ENCODE measurements around the gene JAZF1.
A peak's percentile ranks its signal among the peaks of the same experiment; 100 is the strongest.

The JAZF1 gene

GRCh38 chr7:28180364-28181147 is at the start of gene JAZF1:
Gene JAZF1, minus strand, starts transcription at chr7:28180795.
- DNase-seq = peak; percentile 59 to 65

DNA sequence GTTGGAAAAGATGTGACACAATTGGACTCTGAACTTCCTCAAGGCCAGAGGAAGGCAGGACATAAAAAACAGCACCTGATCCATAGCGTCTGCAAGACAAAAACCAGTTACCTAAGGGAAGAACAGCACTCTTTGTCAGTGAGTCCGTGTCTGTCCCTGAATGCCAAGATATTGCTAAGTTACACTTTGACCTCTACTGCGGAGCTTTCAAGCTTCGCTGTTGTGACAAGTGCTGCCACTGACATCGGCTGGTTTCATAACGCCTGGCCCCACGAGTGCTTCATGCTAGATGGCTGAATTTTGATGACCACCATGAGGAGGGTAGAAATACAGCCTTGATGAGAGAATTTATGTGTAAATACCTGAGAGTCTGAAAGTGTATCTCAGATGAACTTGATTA is 49.7 kb upstream of the JAZF1 start:
- no peak for DNase-seq

GRCh38 chr7:28228396-28228795 is 47.8 kb upstream of the JAZF1 start:
- no peak for DNase-seq

DNA sequence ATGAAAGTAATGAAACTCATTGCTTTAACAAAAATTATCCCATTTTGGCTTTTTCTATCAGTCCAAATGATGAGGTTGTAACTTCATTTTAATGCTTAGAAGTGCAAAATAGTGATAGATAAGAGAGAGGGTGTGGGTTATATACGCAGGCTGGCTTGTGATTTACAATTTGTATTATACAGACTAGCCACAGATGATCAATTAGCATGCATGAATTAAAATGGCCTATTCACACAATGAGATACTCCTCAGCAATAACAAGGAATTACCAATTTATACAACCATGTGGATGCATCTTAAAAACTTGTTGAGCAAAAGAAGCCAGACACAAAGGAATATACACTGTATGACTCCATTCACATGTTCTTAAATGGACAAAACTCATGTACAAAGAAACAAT is 45.4 kb upstream of the JAZF1 start:
- DNase-seq = no peak

- no peak for DNase-seq
These were observed 45.0 kb upstream of the JAZF1 start for GRCh38 chr7:28225576-28225975.

DNA sequence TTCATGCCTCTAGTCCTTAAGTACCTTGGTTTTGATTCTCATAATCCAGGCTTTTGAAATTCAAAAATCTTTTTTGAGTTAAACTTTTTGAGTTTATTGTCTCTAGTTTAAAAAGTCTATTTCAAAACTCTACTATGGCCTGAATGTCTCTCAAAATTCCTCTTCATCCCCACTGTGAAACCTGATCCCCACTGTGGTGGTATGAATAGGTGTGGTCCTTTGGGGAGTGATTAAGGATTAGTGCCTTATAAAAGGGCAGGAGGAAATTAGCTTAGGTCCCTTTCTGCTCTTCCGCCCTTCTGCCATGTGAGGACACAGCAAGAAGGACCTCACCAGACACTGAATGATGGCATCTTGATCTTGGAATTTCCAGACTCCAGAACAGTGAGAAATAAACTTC is 44.1 kb upstream of the JAZF1 start:
- no peak for DNase-seq

DNA sequence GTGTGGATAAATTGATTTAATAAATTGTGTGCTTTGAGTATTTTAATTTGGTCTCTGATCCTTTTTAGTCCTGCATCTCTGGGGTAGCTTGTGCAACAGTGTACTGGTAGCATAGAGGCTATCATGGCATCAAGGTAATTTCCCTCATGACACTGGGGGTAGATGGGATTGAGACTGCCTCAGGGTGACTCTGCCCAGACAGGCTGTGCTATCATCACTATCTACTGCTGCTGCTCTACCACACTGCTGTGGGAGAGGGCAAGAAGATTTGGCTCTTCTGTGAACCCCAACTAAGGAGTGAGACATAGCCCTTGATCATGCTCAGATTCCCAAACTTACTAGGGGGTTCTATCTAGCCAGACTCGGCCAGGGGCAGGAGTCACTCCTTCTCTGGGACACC is 43.6 kb upstream of the JAZF1 start:
- no peak for DNase-seq

GRCh38 chr7:28222636-28223035 is 42.0 kb upstream of the JAZF1 start:
- no peak for DNase-seq

- DNase-seq = no peak
These were observed 39.2 kb upstream of the JAZF1 start for GRCh38 chr7:28219793-28220192.

DNA sequence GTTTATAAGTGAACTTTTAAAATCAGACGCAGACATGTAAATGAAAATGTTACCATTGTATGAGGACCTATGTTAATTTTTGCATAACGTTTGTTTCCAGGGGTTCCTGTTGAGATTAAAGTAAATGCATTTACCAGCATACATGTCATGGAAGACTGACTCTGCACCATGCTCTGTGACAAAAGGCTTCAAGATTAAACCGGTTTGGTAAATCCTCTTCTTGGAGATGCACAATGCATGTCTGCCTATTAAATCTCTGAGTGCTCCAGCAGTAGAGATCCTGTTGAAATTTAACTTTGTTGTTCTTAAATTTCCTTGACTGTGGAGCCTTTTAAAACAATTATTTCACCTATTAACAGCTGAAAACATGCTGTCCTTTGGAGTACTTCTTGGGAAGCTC is 36.5 kb upstream of the JAZF1 start:
- DNase-seq = no peak

GRCh38 chr7:28211006-28211405 is 30.4 kb upstream of the JAZF1 start:
- DNase-seq = no peak

DNA sequence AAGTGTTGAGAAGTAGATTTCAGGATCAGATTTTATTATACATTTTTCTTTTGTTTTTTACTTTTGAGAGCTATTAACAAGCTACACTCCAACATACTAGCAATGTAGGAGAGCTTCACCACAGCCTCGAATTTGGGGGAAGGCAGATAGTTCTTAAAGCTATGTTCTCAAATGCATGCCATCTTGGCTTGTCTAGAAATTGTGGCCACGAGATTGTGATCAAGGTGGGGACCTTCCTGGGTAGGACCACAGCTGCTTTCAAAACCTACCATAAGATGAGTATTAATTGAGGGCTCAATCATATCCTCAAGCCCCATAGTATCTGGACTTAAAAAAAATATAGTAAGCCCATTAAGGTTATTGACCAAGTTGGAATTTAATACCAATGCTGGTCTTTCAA is 27.9 kb upstream of the JAZF1 start:
- DNase-seq = no peak

GRCh38 chr7:28207486-28208158 is 27.0 kb upstream of the JAZF1 start:
- DNase-seq = peak in 1 of 2 donors; percentile 13

DNA sequence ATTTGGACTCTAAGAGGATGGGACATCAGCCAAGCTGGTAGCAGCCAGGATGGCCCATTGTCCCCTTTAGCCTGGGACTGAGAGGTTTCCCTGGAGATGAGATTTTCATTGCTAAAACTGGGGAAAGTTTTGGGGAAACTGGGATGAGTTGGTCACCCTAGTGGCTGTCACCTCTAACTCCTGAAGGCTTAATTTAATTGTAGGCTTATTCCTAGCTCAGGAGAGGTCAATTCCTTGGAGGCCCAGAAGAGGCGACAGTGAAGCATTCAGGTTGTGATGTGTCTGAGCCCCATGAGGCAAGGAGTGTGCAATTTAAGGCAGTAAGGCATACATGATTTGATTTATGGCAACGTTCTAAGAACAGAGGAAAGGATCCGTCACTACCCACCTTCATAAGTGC is 24.9 kb upstream of the JAZF1 start:
- DNase-seq = no peak

GRCh38 chr7:28203508-28204240 is 23.1 kb upstream of the JAZF1 start:
- DNase-seq = peak; percentile 19 to 22

DNA sequence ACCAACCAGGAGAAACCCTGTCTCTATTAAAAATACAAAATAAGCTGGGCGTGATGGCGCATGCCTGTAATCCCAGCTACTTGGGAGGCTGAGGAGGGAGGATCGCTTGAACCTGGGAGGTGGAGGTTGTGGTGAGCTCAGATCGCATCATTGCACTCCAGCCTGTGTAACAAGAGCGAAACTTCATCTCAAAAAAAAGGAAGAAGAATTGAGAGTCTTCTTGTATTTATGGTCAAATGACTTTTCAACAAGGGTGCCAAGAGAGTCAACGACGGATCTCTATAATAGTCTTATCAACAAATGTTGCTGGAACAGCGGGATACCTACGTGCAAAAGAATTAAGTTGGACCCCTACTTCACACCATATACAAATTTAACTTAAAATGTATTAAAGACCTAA is 21.6 kb upstream of the JAZF1 start:
- DNase-seq = no peak

GRCh38 chr7:28201131-28201530 is 20.5 kb upstream of the JAZF1 start:
- no peak for DNase-seq

GRCh38 chr7:28200598-28200997 is 20.0 kb upstream of the JAZF1 start:
- peak in 1 of 2 donors; percentile 21 for DNase-seq

DNA sequence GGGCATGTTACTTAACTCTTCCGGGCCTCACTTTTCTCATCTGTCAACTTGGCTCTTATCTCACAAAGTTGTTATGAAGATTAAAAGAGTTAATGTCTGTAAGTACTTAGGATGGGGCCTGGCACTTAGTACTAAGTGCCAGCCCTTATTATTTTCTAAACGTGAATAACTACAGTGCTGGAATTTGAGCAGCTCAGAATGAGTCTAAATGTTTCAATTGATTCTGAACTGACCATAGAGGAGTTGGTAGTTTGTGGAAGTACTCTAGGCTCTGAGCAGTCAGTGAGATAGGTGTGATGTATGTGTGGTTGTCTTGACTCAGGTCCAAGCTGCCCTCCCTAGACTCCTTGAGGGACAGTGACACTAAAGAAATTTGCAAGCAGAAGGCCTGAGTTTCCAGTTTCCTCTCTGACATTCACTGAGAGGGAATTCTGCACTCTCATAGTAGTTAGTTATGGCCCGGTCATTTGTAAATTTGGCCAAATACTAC is 18.5 kb upstream of the JAZF1 start:
- DNase-seq = no peak

DNA sequence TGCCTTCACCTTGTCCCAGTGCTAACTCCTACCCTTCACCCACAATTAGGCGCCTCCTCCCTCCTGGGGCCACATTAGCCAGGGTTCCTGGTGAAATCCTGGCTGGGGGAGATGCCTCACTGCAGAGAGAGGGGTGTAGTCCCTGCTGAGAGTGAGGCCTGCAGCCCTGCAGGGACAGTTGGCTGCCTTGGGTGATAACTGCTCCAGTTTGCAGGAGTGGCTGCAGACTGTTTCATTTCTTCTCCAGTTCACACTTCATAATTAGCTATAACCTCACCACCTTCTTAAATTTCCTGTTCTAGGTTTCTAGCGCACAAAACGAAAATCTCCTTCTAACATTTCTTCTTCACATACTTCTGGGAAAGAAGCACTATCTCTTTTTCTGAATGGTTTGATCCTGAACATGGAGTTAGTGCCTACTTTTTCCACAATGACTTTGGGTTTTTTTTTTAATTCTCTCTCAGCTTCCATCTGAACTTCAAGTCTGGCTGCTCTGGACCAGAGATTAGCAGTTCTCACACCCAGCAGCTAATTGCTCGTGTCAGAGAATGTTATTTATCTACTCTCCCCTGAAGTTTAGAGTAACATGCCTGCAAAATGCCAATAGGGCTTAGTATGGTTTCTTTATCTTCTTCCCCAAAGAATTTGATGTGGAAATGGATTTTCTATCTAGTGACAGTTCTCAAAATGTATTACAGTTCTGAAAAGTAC is 15.5 kb upstream of the JAZF1 start:
- no peak for DNase-seq

DNA sequence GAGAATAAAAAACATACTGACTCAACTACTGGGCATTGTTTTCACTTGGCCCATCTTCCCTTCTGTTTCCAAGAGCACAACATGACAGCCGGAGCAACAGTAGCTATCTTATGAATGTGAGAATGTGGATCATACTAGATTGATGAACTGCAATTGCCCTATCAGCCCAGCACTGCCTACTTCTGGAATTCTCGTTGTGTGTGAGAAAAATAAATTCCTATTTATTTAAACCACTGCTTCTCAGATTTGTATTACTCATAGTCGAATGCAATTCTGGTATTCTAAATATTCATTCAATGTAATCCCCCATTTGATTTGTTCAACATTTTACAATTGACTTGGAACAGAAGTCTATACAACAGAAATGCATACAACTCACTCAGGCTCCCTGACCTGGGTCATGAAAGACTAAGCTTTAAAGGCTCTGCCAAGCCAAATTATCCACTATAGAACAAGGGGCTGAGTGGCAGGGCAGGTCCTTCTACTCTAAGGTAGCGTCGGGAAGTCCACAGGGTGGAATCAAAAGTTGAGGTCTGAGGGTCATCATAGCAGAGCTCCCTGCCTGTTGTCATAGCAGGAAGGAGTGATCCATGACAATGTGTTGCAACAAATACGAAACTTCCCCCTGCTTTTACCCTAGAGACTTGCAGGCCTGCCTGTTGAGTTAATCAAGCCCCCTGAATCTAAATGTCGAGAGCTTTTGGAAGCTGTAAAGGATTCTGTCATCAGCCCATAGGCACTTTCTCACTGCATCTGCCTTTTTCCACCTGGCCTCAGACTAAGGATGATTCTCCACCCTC is 12.4 kb upstream of the JAZF1 start:
- DNase-seq = no peak

- no peak for DNase-seq
These were observed 11.2 kb upstream of the JAZF1 start for GRCh38 chr7:28191751-28192150.
